ENCODE data around the gene MEX3C. TPM values are rescaled to one million over a fixed set of nuclear protein-coding genes. Genes with fewer than 3 reads are reported as not detected.
A peak's percentile ranks its signal among the peaks of the same experiment; 100 is the strongest.

Gene MEX3C
- total and polyA plus RNA-seq, 2 donors from 2014 or later: 9.5 to 36.6 TPM

DNA sequence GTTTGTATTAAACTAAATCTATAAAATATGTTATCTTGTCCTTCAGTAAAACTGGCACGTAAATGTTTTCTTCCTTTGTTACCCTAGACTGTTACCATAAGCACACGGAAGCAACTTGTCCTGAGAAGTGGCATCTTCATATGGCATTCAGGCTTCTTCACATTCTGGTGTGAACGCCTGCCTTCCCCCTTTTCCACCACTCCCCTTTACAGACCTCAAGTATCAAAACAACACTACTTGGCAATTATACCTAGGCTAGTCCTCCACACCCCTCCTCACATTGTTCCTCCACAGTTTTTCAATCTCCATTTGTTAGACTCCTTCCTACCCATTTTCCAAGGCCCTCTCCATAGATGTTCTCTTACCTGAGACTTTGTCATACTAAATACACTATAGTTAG lies 2.9 kb downstream of the MEX3C start:
- H3K27ac ChIP-seq (ENCODE audit: low read depth in 2 of 2, low read length in 2 of 2): peak overlapping the region in 1 of 2 donors; percentile 20
- H3K9me3 ChIP-seq (ENCODE audit: control insufficient read depth in 2 of 3, insufficient read depth in 1 of 3, low read length in 3 of 3): no peaks in the 10 kb centered on the region
- H3K9ac ChIP-seq (ENCODE audit: low read length in 3 of 3): peak overlapping the region in 1 of 3 donors; percentile 91
- H3K27me3 ChIP-seq (ENCODE audit: control insufficient read depth, insufficient read depth, low read length): no peaks in the 10 kb centered on the region
- peaks cover 2 to 20% (median 19%) of the 10 kb centered on the region in 3 donors for H3K4me1 ChIP-seq (ENCODE audit: control insufficient read depth in 2 of 3, insufficient read depth in 2 of 3, low read depth in 1 of 3, low read length in 3 of 3)
- peak overlapping the region; percentile 71 to 92 (median 88) for H3K4me3 ChIP-seq (ENCODE audit: low read length in 3 of 3)
- intact Hi-C loops (cut with DNase I): no loop called here
- TF ChIP-seq, protein P1, sequence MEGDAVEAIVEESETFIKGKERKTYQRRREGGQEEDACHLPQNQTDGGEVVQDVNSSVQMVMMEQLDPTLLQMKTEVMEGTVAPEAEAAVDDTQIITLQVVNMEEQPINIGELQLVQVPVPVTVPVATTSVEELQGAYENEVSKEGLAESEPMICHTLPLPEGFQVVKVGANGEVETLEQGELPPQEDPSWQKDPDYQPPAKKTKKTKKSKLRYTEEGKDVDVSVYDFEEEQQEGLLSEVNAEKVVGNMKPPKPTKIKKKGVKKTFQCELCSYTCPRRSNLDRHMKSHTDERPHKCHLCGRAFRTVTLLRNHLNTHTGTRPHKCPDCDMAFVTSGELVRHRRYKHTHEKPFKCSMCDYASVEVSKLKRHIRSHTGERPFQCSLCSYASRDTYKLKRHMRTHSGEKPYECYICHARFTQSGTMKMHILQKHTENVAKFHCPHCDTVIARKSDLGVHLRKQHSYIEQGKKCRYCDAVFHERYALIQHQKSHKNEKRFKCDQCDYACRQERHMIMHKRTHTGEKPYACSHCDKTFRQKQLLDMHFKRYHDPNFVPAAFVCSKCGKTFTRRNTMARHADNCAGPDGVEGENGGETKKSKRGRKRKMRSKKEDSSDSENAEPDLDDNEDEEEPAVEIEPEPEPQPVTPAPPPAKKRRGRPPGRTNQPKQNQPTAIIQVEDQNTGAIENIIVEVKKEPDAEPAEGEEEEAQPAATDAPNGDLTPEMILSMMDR (IDR thresholded peaks at IDR 0.05; ENCODE audit: borderline replicate concordance, extremely low read depth, insufficient read depth): no peak
- DNase-seq: peak in 3 of 5 donors; percentile 17 to 50 (median 43)
- H3K36me3 ChIP-seq (ENCODE audit: control insufficient read depth in 2 of 3, insufficient read depth in 3 of 3, low read length in 3 of 3): peaks cover 0 to 2% (median 0%) of the 10 kb centered on the region in 3 donors
- FAIRE-seq: no peak

DNA sequence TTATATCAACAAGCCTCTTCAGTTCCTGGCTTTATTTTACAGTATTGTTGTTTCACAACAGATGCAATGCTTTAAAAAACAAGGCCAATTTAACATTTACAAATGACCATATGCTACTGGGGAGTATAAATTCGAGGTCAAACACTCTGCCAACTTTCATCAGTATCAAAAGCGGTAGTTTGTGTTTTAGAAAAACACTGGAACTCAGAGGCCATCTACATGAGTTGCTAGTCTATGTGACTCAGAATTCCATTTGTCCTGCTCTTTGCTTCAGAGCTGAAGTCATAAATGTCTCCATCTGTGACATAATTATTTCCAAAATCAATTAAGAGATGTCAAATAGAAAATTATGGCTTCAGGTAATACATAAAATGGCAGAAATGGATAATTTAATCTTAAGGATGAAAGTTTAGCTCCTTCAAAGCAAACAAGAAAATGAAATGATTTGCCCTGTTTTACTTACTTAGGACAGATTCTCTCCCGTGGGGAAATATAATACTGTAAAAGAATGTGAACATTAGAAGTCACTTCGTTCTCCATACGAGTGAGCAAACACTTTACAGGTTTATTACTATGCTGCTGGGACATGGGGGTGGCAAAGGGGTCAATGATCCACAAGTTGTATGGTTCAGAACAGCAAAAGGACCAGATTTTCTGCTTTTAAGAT lies 3.7 kb downstream of the MEX3C start:
- Histone ChIP-seq H3K9me3 (ENCODE audit: control insufficient read depth in 2 of 3, insufficient read depth in 1 of 3, low read length in 3 of 3) (no peaks in the 10 kb centered on the region), H3K9ac (ENCODE audit: low read length in 3 of 3) (peak overlapping the region in 1 of 3 donors; percentile 24), H3K4me3 (ENCODE audit: low read length in 3 of 3) (no peak overlapping the region), H3K36me3 (ENCODE audit: control insufficient read depth in 2 of 3, insufficient read depth in 3 of 3, low read length in 3 of 3) (peaks cover 0 to 2% (median 0%) of the 10 kb centered on the region in 3 donors), H3K27ac (ENCODE audit: low read depth in 2 of 2, low read length in 2 of 2) (no peak overlapping the region), H3K27me3 (ENCODE audit: control insufficient read depth, insufficient read depth, low read length) (no peaks in the 10 kb centered on the region), H3K4me1 (ENCODE audit: control insufficient read depth in 2 of 3, insufficient read depth in 2 of 3, low read depth in 1 of 3, low read length in 3 of 3) (peaks cover 2 to 20% (median 19%) of the 10 kb centered on the region in 3 donors)
- intact Hi-C loops (cut with DNase I): no loop called here
- DNase-seq (peak in 2 of 5 donors; percentile 56 to 64), FAIRE-seq (no peak)
- TF ChIP-seq, protein P1 (IDR thresholded peaks at IDR 0.05; ENCODE audit: borderline replicate concordance, extremely low read depth, insufficient read depth): no peak

DNA sequence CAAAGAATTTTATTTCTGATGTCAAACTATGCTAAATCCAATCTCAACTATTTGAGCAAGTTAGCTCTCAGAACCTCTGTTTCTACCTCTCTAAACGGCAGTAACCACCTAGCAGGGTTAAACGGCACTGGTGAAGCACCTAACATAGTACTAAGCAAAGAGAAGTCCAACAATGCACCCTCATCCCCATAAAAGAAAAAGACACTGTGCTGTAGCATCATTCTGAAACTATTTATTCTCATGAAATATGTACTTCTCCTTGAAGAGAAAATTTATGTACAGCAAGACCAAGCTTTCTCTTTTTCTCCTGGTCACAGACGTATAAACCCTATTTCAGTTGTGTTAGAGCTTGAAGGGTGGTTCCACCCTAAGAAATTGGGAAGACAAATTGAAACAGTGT lies 4.8 kb downstream of the MEX3C start:
- no peaks in the 10 kb centered on the region for H3K27me3 ChIP-seq (ENCODE audit: control insufficient read depth, insufficient read depth, low read length)
- intact Hi-C loops (cut with DNase I): no loop called here
- H3K36me3 ChIP-seq (ENCODE audit: control insufficient read depth in 2 of 3, insufficient read depth in 3 of 3, low read length in 3 of 3): peaks cover 0 to 2% (median 2%) of the 10 kb centered on the region in 3 donors
- TF ChIP-seq, protein P1 (IDR thresholded peaks at IDR 0.05; ENCODE audit: borderline replicate concordance, extremely low read depth, insufficient read depth): no peak
- no peak overlapping the region for H3K9ac ChIP-seq (ENCODE audit: low read length in 3 of 3)
- no peak for DNase-seq
- FAIRE-seq: no peak
- no peak overlapping the region for H3K27ac ChIP-seq (ENCODE audit: low read depth in 2 of 2, low read length in 2 of 2)
- peaks cover 2 to 20% (median 19%) of the 10 kb centered on the region in 3 donors for H3K4me1 ChIP-seq (ENCODE audit: control insufficient read depth in 2 of 3, insufficient read depth in 2 of 3, low read depth in 1 of 3, low read length in 3 of 3)
- H3K9me3 ChIP-seq (ENCODE audit: control insufficient read depth in 2 of 3, insufficient read depth in 1 of 3, low read length in 3 of 3): no peaks in the 10 kb centered on the region
- H3K4me3 ChIP-seq (ENCODE audit: low read length in 3 of 3): no peak overlapping the region
